ENCODE measurements around the gene KCNH8.

- TF ChIP-seq CTCF (IDR thresholded peaks at IDR 0.05): no peak
- no peak for TF ChIP-seq SIN3A (IDR thresholded peaks at IDR 0.05; ENCODE audit: borderline replicate concordance, insufficient read depth, low read depth, low read length)
- no peak for TF ChIP-seq POLR2AphosphoS5 (IDR thresholded peaks at IDR 0.05; ENCODE audit: low read depth, low read length)
- TF ChIP-seq TCF7L2 (IDR thresholded peaks at IDR 0.05; ENCODE audit: low read depth, low read length): no peak
These were observed 58.2 kb downstream of the KCNH8 start for GRCh38 chr3:19206540-19206939.

Data from Panc1 (cell line).